HepG2 (cell line): ENCODE data around the gene FAM20C. TPM values are rescaled to one million over a fixed set of nuclear protein-coding genes. Genes with fewer than 3 reads are reported as not detected.
A peak's percentile ranks its signal among the peaks of the same experiment; 100 is the strongest.

ENCODE experiments used
- BRF2 ChIP-seq: sonication (generic); formaldehyde crosslinking; IDR thresholded peaks from 2 replicates; pipeline ENCODE4 v1.8.1; 2022; ENCODE audit warnings: mild to moderate bottlenecking, missing genetic modification reagents
- CC2D1A ChIP-seq: sonication (generic); formaldehyde crosslinking; IDR thresholded peaks from 2 replicates; pipeline ENCODE4 v1.8.1; 2023; ENCODE audit warnings: mild to moderate bottlenecking, missing genetic modification reagents
- GATA4 ChIP-seq: sonication (generic); IDR thresholded peaks from 2 replicates; pipeline ENCODE4 v1.6.1; 2016; ENCODE audit warnings: antibody characterized with exemption, low read depth, borderline replicate concordance
- GPN1 ChIP-seq: sonication (generic); formaldehyde crosslinking; IDR thresholded peaks from 2 replicates; pipeline ENCODE4 v1.5.1; 2020; ENCODE audit warnings: missing genetic modification reagents, borderline replicate concordance
- KDM3A ChIP-seq: IDR thresholded peaks from 2 replicates; pipeline ENCODE4 v1.6.1; 2018; ENCODE audit warnings: low read depth, missing compliant biosample characterization
- PHB2 ChIP-seq: fragments of 450-650 bp; IDR thresholded peaks from 2 replicates; pipeline ENCODE4 v1.6.1; 2018; ENCODE audit not compliant: partially characterized antibody
- SOX6 ChIP-seq, 2 experiments: fragments of 450-650 bp in 1 of 2; sonication (generic) in 1 of 2; formaldehyde crosslinking in 1 of 2; IDR thresholded peaks; 2 replicates each; pipeline versions ENCODE4 v1.4.0 to v1.6.1; 2017 to 2020; ENCODE audit warnings: antibody characterized with exemption in 1 of 2, mild to moderate bottlenecking in 1 of 2, missing genetic modification reagents in 1 of 2
- SP140L ChIP-seq: sonication (generic); formaldehyde crosslinking; IDR thresholded peaks from 2 replicates; pipeline ENCODE4 v1.4.0; 2020; ENCODE audit warnings: missing genetic modification reagents, borderline replicate concordance
- TFAP4 ChIP-seq: sonication (generic); IDR thresholded peaks from 2 replicates; pipeline ENCODE4 v1.6.1; 2016; ENCODE audit warnings: low read depth, borderline replicate concordance
- TOE1 ChIP-seq: sonication (generic); formaldehyde crosslinking; IDR thresholded peaks from 2 replicates; pipeline ENCODE4 v1.4.0; 2020; ENCODE audit warnings: mild to moderate bottlenecking, missing genetic modification reagents
- ZBED4 ChIP-seq: sonication (generic); formaldehyde crosslinking; IDR thresholded peaks from 2 replicates; pipeline ENCODE4 v1.4.0; 2020; ENCODE audit warnings: missing genetic modification reagents, borderline replicate concordance
- ZIK1 ChIP-seq: sonication (generic); formaldehyde crosslinking; IDR thresholded peaks from 2 replicates; pipeline ENCODE4 v1.5.0; 2020; ENCODE audit warnings: mild to moderate bottlenecking, low read depth, missing genetic modification reagents, borderline replicate concordance
- ZNF337 ChIP-seq: sonication (generic); formaldehyde crosslinking; IDR thresholded peaks from 2 replicates; pipeline ENCODE4 v1.5.1; 2020; ENCODE audit warnings: missing genetic modification reagents, low read depth, mild to moderate bottlenecking, borderline replicate concordance
- ZNF773 ChIP-seq: sonication (generic); formaldehyde crosslinking; IDR thresholded peaks from 2 replicates; pipeline ENCODE4 v1.4.0; 2020; ENCODE audit warnings: missing genetic modification reagents, borderline replicate concordance
- ZNF816 ChIP-seq: sonication (generic); formaldehyde crosslinking; IDR thresholded peaks from 2 replicates; pipeline ENCODE4 v1.8.0; 2022; ENCODE audit warnings: missing genetic modification reagents, mild to moderate bottlenecking, borderline replicate concordance
- polyA plus RNA-seq, 8 experiments: library from polyadenylated mRNA; depleted of rRNA in 3 of 8; stranded (reverse) in 7 of 8; unstranded in 1 of 8; fragments of >200 nt; fragmentation: Illumina TruSeq in 4 of 8; extraction: Trizol in 4 of 8; gene quantifications; 2 replicates each; pipeline versions ENCODE4 v1.2.1 to v1.2.3, GENCODE V29; 2011 to 2016; ENCODE audit warnings: low read depth in 4 of 8, missing spikeins in 1 of 8, mixed read lengths in 1 of 8; ENCODE audit not compliant: insufficient read depth in 1 of 8
- total RNA-seq, 5 experiments: library from RNA; depleted of rRNA; stranded (reverse); fragments of >200 nt; fragmentation: Illumina TruSeq; extraction: Trizol; gene quantifications; 2 replicates each; pipeline ENCODE4 v1.2.3, GENCODE V29; 2016; ENCODE audit warnings: low read depth in 1 of 5
- TF ChIP-seq, protein P1 (sequence below): sonication (generic); formaldehyde crosslinking; IDR thresholded peaks from 2 replicates; pipeline ENCODE4; 2020; ENCODE audit warnings: missing genetic modification reagents, mild to moderate bottlenecking, borderline replicate concordance
- TF ChIP-seq, protein P2 (sequence below): sonication (generic); formaldehyde crosslinking; IDR thresholded peaks from 2 replicates; pipeline ENCODE4 v1.4.0; 2020; ENCODE audit warnings: missing genetic modification reagents

FAM20C gene
- total and polyA plus RNA-seq, 2 of the 13 experiments (the other 11 are each of a cell fraction or from before 2014, with no cell fraction given): 11.9 to 19.9 TPM

DNA sequence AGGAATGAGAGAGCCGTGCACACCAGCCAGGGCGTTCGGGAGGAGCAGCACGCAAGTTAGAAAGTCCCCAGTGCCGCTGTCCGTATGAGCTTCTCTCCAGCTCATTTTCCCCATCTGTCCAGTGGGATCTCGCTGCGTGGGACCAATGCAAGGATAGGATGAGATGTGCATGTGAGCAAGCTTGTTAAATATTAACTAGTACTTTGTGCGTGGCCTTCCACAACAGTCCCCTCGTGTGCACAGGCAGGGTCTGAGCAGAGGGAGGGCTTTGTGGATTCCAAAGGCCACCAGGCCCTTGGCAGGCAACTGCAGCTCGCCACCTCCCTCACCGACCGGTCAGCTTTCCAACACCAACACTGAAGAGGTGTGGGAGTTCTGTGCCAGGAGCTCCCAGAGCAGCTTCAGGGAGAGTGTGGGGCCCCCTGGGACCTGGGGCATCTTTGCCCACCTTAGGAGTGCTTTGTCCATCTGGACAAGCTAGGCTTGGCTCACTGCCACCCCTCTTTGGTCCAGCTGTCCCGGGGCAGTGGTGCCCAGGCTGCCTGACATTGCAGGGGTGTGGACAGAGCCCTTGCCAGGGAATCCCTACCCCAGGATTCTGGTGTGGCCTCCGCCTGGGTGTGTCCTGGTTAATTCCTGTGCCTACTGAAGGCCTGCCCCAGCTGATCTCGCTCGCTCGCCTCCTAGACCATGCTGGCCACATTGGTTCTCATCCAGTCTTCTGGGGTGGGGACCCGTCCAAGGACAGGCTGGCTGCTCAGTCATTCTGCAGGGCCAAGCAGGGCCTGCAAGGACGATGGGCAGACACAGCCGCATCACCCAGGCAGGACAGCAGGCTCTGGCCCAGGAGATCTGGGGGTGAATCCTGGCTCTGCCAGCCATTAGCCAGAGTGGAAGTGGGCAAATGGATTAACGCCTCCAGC, 5.3 kb downstream of the FAM20C start (continued):
- TF ChIP-seq ZNF773 (CRISPR knock-in tag) (no peak), SP140L (no peak), ZBED4 (CRISPR knock-in tag) (0 out of 2 replicates have a peak, but pooled peaks have one; percentile 38), KDM3A (peak; percentile 75; the same call in 1 of the 2 replicates), BRF2 (CRISPR knock-in tag) (no peak), SOX6 (IDR thresholded peaks at IDR 0.05) (no peak), SOX6 (CRISPR knock-in tag; IDR thresholded peaks at IDR 0.05) (peak; percentile 66), GATA4 (no peak), PHB2 (no peak), TFAP4 (peak; percentile 41; the same call in 1 of the 2 replicates), ZNF337 (CRISPR knock-in tag) (no peak), ZIK1 (CRISPR knock-in tag) (peak; percentile 65; the same call in 1 of the 2 replicates), GPN1 (CRISPR knock-in tag) (no peak), TOE1 (CRISPR knock-in tag) (no peak), CC2D1A (CRISPR knock-in tag) (no peak), ZNF816 (no peak)
- TF ChIP-seq, protein P1, sequence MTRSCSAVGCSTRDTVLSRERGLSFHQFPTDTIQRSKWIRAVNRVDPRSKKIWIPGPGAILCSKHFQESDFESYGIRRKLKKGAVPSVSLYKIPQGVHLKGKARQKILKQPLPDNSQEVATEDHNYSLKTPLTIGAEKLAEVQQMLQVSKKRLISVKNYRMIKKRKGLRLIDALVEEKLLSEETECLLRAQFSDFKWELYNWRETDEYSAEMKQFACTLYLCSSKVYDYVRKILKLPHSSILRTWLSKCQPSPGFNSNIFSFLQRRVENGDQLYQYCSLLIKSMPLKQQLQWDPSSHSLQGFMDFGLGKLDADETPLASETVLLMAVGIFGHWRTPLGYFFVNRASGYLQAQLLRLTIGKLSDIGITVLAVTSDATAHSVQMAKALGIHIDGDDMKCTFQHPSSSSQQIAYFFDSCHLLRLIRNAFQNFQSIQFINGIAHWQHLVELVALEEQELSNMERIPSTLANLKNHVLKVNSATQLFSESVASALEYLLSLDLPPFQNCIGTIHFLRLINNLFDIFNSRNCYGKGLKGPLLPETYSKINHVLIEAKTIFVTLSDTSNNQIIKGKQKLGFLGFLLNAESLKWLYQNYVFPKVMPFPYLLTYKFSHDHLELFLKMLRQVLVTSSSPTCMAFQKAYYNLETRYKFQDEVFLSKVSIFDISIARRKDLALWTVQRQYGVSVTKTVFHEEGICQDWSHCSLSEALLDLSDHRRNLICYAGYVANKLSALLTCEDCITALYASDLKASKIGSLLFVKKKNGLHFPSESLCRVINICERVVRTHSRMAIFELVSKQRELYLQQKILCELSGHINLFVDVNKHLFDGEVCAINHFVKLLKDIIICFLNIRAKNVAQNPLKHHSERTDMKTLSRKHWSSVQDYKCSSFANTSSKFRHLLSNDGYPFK (CRISPR knock-in tag): no peak
- TF ChIP-seq, protein P2, sequence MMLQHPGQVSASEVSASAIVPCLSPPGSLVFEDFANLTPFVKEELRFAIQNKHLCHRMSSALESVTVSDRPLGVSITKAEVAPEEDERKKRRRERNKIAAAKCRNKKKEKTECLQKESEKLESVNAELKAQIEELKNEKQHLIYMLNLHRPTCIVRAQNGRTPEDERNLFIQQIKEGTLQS (CRISPR knock-in tag): no peak
